ENCODE data around the gene ACTA1.
"Not testable (repeated sequence)": the region's sequence is repeated elsewhere in the genome, so short reads cannot be mapped to it uniquely, and the experiment has no call there.

Gene ACTA1

GRCh38 chr1:229440851-229441537 is 7.1 kb upstream of the ACTA1 start:
- DNase-seq, result no peak

- no peak for DNase-seq
These were observed 4.1 kb upstream of the ACTA1 start for GRCh38 chr1:229438021-229438420.

- no peak for DNase-seq
These were observed 3.5 kb upstream of the ACTA1 start for GRCh38 chr1:229437443-229437842.

- no peak for DNase-seq
These were observed 2.3 kb upstream of the ACTA1 start for GRCh38 chr1:229436201-229436600.

- no peak for DNase-seq
These were observed 752 bp upstream of the ACTA1 start for GRCh38 chr1:229434641-229435051.

GRCh38 chr1:229433364-229434004 is 410 bp downstream of the ACTA1 start:
- DNase-seq, result no peak

- DNase-seq, result no peak
These were observed 989 bp downstream of the ACTA1 start for GRCh38 chr1:229432905-229433304.

- DNase-seq, result no peak
These were observed 1.8 kb downstream of the ACTA1 start for GRCh38 chr1:229432116-229432461.

- DNase-seq, result no peak
These were observed 2.4 kb downstream of the ACTA1 start for GRCh38 chr1:229431284-229432115.

- DNase-seq, result peak in 4 of 51 donors; percentile 10 to 44 (median 24)
These were observed 3.1 kb downstream of the ACTA1 start for GRCh38 chr1:229430761-229431283.

GRCh38 chr1:229428256-229428655 is 5.6 kb downstream of the ACTA1 start:
- DNase-seq, result no peak

- no peak for DNase-seq
These were observed 6.3 kb downstream of the ACTA1 start for GRCh38 chr1:229427572-229427971.

- no peak for DNase-seq
These were observed 8.2 kb downstream of the ACTA1 start for GRCh38 chr1:229425564-229426159.

GRCh38 chr1:229420765-229421164 is 13.1 kb downstream of the ACTA1 start:
- DNase-seq, result no peak

GRCh38 chr1:229420224-229420623 is 13.7 kb downstream of the ACTA1 start:
- DNase-seq, result no peak

- DNase-seq, result not testable (repeated sequence)
These were observed 15.3 kb downstream of the ACTA1 start for GRCh38 chr1:229418586-229418985.

- not testable (repeated sequence) for DNase-seq
These were observed 21.1 kb downstream of the ACTA1 start for GRCh38 chr1:229412810-229413209.

GRCh38 chr1:229412056-229412455 is 21.8 kb downstream of the ACTA1 start:
- no peak for DNase-seq

- no peak for DNase-seq
These were observed 22.3 kb downstream of the ACTA1 start for GRCh38 chr1:229411434-229412055.

GRCh38 chr1:229410692-229411433 is 23.0 kb downstream of the ACTA1 start:
- DNase-seq, result peak in 31 of 51 donors; percentile 12 to 79 (median 43)

GRCh38 chr1:229410370-229410691 is 23.6 kb downstream of the ACTA1 start:
- peak in 1 of 51 donors; percentile 50 for DNase-seq
